Right lobe of liver (tissue), 6 donors: Measurements from ENCODE around the gene PXT1. TPM values are rescaled to one million over a fixed set of nuclear protein-coding genes. Genes with fewer than 3 reads are reported as not detected.
A peak's percentile ranks its signal among the peaks of the same experiment; 100 is the strongest.
"Not testable (repeated sequence)": the region's sequence is repeated elsewhere in the genome, so short reads cannot be mapped to it uniquely, and the experiment has no call there.

Experiments
- ATAC-seq, 4 donors: fragments of 200-7000 bp; cut with Tn5 transposase; one replicate each; pipeline ENCODE4 v1.9.1; 2020; ENCODE audit warnings: mild to moderate bottlenecking in 4 of 4, moderate library complexity in 4 of 4
- DNase-seq, 3 donors: peaks; one replicate each; pipeline ENCODE4 v3.0.0-alpha.2; 2020
- H3K27ac ChIP-seq, 3 donors: fragments of 200-600 bp; one replicate each; pipeline ENCODE4 v1.8.0; 2022
- H3K27me3 ChIP-seq, 2 donors: fragments of 200-600 bp; one replicate each; pipeline ENCODE4 v1.8.0; 2022
- H3K36me3 ChIP-seq, 4 donors: fragments of 200-600 bp; sonication (generic) in 1 of 4; one replicate each; pipeline versions ENCODE4 v1.5.1 to v1.8.0; 2017 to 2022; ENCODE audit warnings: control low read depth in 1 of 4
- H3K4me1 ChIP-seq, 4 donors: fragments of 200-600 bp; sonication (generic) in 1 of 4; one replicate each; pipeline versions ENCODE4 v1.5.1 to v1.8.0; 2017 to 2022; ENCODE audit warnings: control low read depth in 1 of 4
- H3K4me3 ChIP-seq, 3 donors: fragments of 200-600 bp; one replicate each; pipeline ENCODE4 v1.8.0; 2022
- H3K9me3 ChIP-seq, 4 donors: fragments of 200-600 bp; sonication (generic) in 1 of 4; one replicate each; pipeline versions ENCODE4 v1.5.1 to v1.8.0; 2017 to 2022; ENCODE audit warnings: control low read depth in 1 of 4
- CTCF ChIP-seq, 4 donors: fragments of 200-600 bp in 3 of 4; fragments of 450-650 bp in 1 of 4; IDR thresholded peaks; one replicate each; pipeline versions ENCODE4 v1.5.1 to v1.8.0; 2016 to 2022; ENCODE audit warnings: antibody characterized with exemption in 4 of 4, mild to moderate bottlenecking in 2 of 4
- POLR2A ChIP-seq: fragments of 450-650 bp; IDR thresholded peaks from one replicate; pipeline ENCODE4 v1.6.1; 2017; ENCODE audit warnings: antibody characterized with exemption, mild to moderate bottlenecking
- WGBS: methylation state at CpG from one replicate; pipeline ENCODE4 v1.1.6; 2018; ENCODE audit warnings: low coverage, low lambda C conversion rate; ENCODE audit not compliant: insufficient coverage; ENCODE audit errors: missing lambda C conversion rate; 5-methylcytosine and 5-hydroxymethylcytosine counted together
- intact Hi-C, 2 donors: fragments of 100-400 bp; cut with DNase I; formaldehyde crosslinking; loops; one replicate each; pipeline versions ENCODE4 v1.11.2 to v1.14.1; 2022
- total RNA-seq, 6 experiments: library from RNA; depleted of rRNA in 2 of 6; stranded (reverse); fragments of >200 nt in 2 of 6; fragmentation: NEBNext Ultra II Directional in 3 of 6; extraction: Animal tissue kit (Norgen Biotek cat#: 25700) in 3 of 6; gene quantifications; one replicate each; pipeline versions ENCODE4 v1.1.0 to v1.2.4, GENCODE V29; 2016 to 2023
- donor health status: DM: no; HTN: yes; CAD: no.
- donor health status: DM: no; HTN: no; CAD: no.
- donor health status: DM: no; HTN: no; CAD: no.
- donor health status: DM: no; HTN: yes; CAD: no.
- donor health status: DM: no; HTN: yes; CAD: no.

The PXT1 gene
- total RNA-seq, 6 experiments from 2014 or later, result 0.11 TPM; not detected in 5

- Histone ChIP-seq H3K9me3 (no peaks in the 10 kb centered on the region), H3K36me3 (no peaks in the 10 kb centered on the region), H3K4me1 (peaks cover 0 to 12% (median 4%) of the 10 kb centered on the region in 4 donors), H3K27ac (no peak overlapping the region), H3K4me3 (no peak overlapping the region), H3K27me3 (no peaks in the 10 kb centered on the region)
- no peak for ATAC-seq
- WGBS, result 69% methylated on average over 3 of the region's 3 CpGs
- no peak for DNase-seq
- intact Hi-C loops, result no loop called here
- no peak for TF ChIP-seq CTCF (IDR thresholded peaks at IDR 0.05)
- no peak for TF ChIP-seq POLR2A
Measured at GRCh38 chr6:36455486-36456027, 12.9 kb upstream of the PXT1 start.

- H3K4me3 ChIP-seq, DNase-seq, H3K9me3 ChIP-seq, H3K27me3 ChIP-seq, H3K4me1 ChIP-seq, H3K36me3 ChIP-seq, ATAC-seq, H3K27ac ChIP-seq, intact Hi-C loops: not testable (repeated sequence)
- WGBS, result 92% methylated on average over 2 of the region's 8 CpGs
Measured at GRCh38 chr6:36452897-36453296, 10.2 kb upstream of the PXT1 start.

- intact Hi-C loops, DNase-seq, H3K4me3 ChIP-seq, H3K36me3 ChIP-seq, H3K27ac ChIP-seq, H3K9me3 ChIP-seq, H3K27me3 ChIP-seq, ATAC-seq: not testable (repeated sequence)
- H3K4me1 ChIP-seq, result peaks cover 0 to 14% (median 4%) of the 10 kb centered on the region in 4 donors
- WGBS, result 96% methylated on average over 6 of the region's 10 CpGs
Measured at GRCh38 chr6:36449173-36449572, 6.5 kb upstream of the PXT1 start.

- Histone ChIP-seq H3K9me3 (no peaks in the 10 kb centered on the region), H3K4me3 (no peak overlapping the region), H3K27ac (peak overlapping the region in 1 of 3 donors; percentile 98), H3K4me1 (peaks cover 0 to 30% (median 4%) of the 10 kb centered on the region in 4 donors), H3K36me3 (no peaks in the 10 kb centered on the region), H3K27me3 (no peaks in the 10 kb centered on the region)
- no peak for DNase-seq
- no peak for TF ChIP-seq POLR2A
- no peak for TF ChIP-seq CTCF (IDR thresholded peaks at IDR 0.05)
- no peak for ATAC-seq
- intact Hi-C loops, result no loop called here
Measured at GRCh38 chr6:36445621-36446020, 3.0 kb upstream of the PXT1 start.

- 53% methylated on average over 2 of the region's 3 CpGs for WGBS
- Histone ChIP-seq H3K27ac (peak overlapping the region; percentile 91 to 98 (median 97)), H3K9me3 (no peaks in the 10 kb centered on the region), H3K4me1 (peaks cover 0 to 33% (median 4%) of the 10 kb centered on the region in 4 donors), H3K36me3 (no peaks in the 10 kb centered on the region), H3K4me3 (peak overlapping the region in 2 of 3 donors; percentile 78 to 85), H3K27me3 (no peaks in the 10 kb centered on the region)
- TF ChIP-seq CTCF (IDR thresholded peaks at IDR 0.05) (no peak), POLR2A (no peak)
- intact Hi-C loops, result no loop called here
- DNase-seq, result no peak
- no peak for ATAC-seq
Measured at GRCh38 chr6:36444470-36444869, 1.8 kb upstream of the PXT1 start.
